ENCODE data around the gene PDE4D. TPM values are rescaled to one million over a fixed set of nuclear protein-coding genes. Genes with fewer than 3 reads are reported as not detected.
A peak's percentile ranks its signal among the peaks of the same experiment; 100 is the strongest.

PDE4D gene
- total RNA-seq, 4 donors from 2014 or later = 15.9 to 66.3 (median 48.7) TPM

- DNase-seq (ENCODE audit: low spot score in 2 of 2) = no peak
- Histone ChIP-seq H3K27me3 (no peaks in the 10 kb centered on the region), H3K27ac (no peak overlapping the region), H3K36me3 (no peaks in the 10 kb centered on the region), H3K4me3 (no peak overlapping the region), H3K9me3 (no peaks in the 10 kb centered on the region), H3K4me1 (peaks cover 0 to 25% (median 0%) of the 10 kb centered on the region in 4 donors)
- WGBS, 2 donors = 0% methylated on average over 1 of the region's 1 CpG
- TF ChIP-seq EP300 (IDR thresholded peaks at IDR 0.05) (no peak), POLR2A (IDR thresholded peaks at IDR 0.05) (no peak), CTCF (IDR thresholded peaks at IDR 0.05) (peak in 2 of 5 experiments; percentile 16 to 18)
Observed at GRCh38 chr5:59660737-59661136, 232.8 kb downstream of the PDE4D start.

GRCh38 chr5:59656351-59657254 lies 236.9 kb downstream of the PDE4D start:
- DNase-seq (ENCODE audit: low spot score in 2 of 2) = no peak
- H3K4me1 ChIP-seq = peaks cover 0 to 12% (median 0%) of the 10 kb centered on the region in 4 donors
- TF ChIP-seq EP300 (IDR thresholded peaks at IDR 0.05) = no peak
- TF ChIP-seq POLR2A (IDR thresholded peaks at IDR 0.05) = no peak
- TF ChIP-seq CTCF (IDR thresholded peaks at IDR 0.05) = no peak
- H3K4me3 ChIP-seq = no peak overlapping the region
- no peaks in the 10 kb centered on the region for H3K27me3 ChIP-seq
- H3K9me3 ChIP-seq = no peaks in the 10 kb centered on the region
- no peaks in the 10 kb centered on the region for H3K36me3 ChIP-seq
- WGBS, 2 donors = 80 to 92% methylated on average over 5 of the region's 5 CpGs
- no peak overlapping the region for H3K27ac ChIP-seq

GRCh38 chr5:59655693-59656309 lies 237.7 kb downstream of the PDE4D start:
- no peaks in the 10 kb centered on the region for H3K9me3 ChIP-seq
- H3K27me3 ChIP-seq = no peaks in the 10 kb centered on the region
- DNase-seq (ENCODE audit: low spot score in 2 of 2) = no peak
- H3K27ac ChIP-seq = no peak overlapping the region
- H3K4me1 ChIP-seq = peaks cover 0 to 6% (median 0%) of the 10 kb centered on the region in 4 donors
- WGBS, 2 donors = 76 to 81% methylated on average over 3 of the region's 3 CpGs
- no peak overlapping the region for H3K4me3 ChIP-seq
- TF ChIP-seq CTCF (IDR thresholded peaks at IDR 0.05) (no peak), EP300 (IDR thresholded peaks at IDR 0.05) (no peak), POLR2A (IDR thresholded peaks at IDR 0.05) (no peak)
- H3K36me3 ChIP-seq = no peaks in the 10 kb centered on the region

- TF ChIP-seq CTCF (IDR thresholded peaks at IDR 0.05) (no peak), EP300 (IDR thresholded peaks at IDR 0.05) (no peak), POLR2A (IDR thresholded peaks at IDR 0.05) (no peak)
- Histone ChIP-seq H3K36me3 (no peaks in the 10 kb centered on the region), H3K4me1 (peaks cover 0 to 5% (median 0%) of the 10 kb centered on the region in 4 donors), H3K4me3 (no peak overlapping the region), H3K27me3 (no peaks in the 10 kb centered on the region), H3K27ac (no peak overlapping the region), H3K9me3 (no peaks in the 10 kb centered on the region)
- DNase-seq (ENCODE audit: low spot score in 2 of 2) = no peak
- WGBS, 2 donors = 89 to 96% methylated on average over 1 of the region's 1 CpG
Observed at GRCh38 chr5:59654691-59655090, 238.8 kb downstream of the PDE4D start.

GRCh38 chr5:59652449-59652848 lies 241.1 kb downstream of the PDE4D start:
- 95 to 97% methylated on average over 2 of the region's 2 CpGs for WGBS, 2 donors
- no peak for TF ChIP-seq CTCF (IDR thresholded peaks at IDR 0.05)
- no peak for TF ChIP-seq EP300 (IDR thresholded peaks at IDR 0.05)
- no peak for TF ChIP-seq POLR2A (IDR thresholded peaks at IDR 0.05)
- H3K36me3 ChIP-seq = no peaks in the 10 kb centered on the region
- H3K27me3 ChIP-seq = no peaks in the 10 kb centered on the region
- peaks cover 0 to 24% (median 7%) of the 10 kb centered on the region in 4 donors for H3K4me1 ChIP-seq
- H3K4me3 ChIP-seq = no peak overlapping the region
- H3K9me3 ChIP-seq = no peaks in the 10 kb centered on the region
- DNase-seq (ENCODE audit: low spot score in 2 of 2) = no peak
- H3K27ac ChIP-seq = no peak overlapping the region

Measured in tibial nerve (tissue), 4 donors.